SK-N-MC (cell line): ENCODE results near the gene KLF3.

ENCODE experiments used
- EZH2 ChIP-seq: fragments of 200-600 bp; sonication (generic); IDR thresholded peaks from one replicate; pipeline ENCODE4 v1.6.1; 2017; ENCODE audit warnings: antibody characterized with exemption
- POLR2AphosphoS5 ChIP-seq: IDR thresholded peaks from 2 replicates; pipeline ENCODE4 v1.6.1; 2012; ENCODE audit warnings: mild to moderate bottlenecking, low read depth, low read length, borderline replicate concordance

- no peak for TF ChIP-seq POLR2AphosphoS5
- no peak for TF ChIP-seq EZH2
These were observed 40.7 kb downstream of the KLF3 start for GRCh38 chr4:38704622-38705154.
